NCI-H146 treated with DMSO at 0.1 percent for 48 hours (cell line): ENCODE measurements around the gene INPP5B.
A peak's percentile ranks its signal among the peaks of the same experiment; 100 is the strongest.
"Not testable (repeated sequence)": the region's sequence is repeated elsewhere in the genome, so short reads cannot be mapped to it uniquely, and the experiment has no call there.

Experiments
- DNase-seq: peaks from one replicate; lab custom pipeline; 2025; ENCODE audit not compliant: unreplicated experiment; lab: John Stamatoyannopoulos, UW

Gene INPP5B

DNA sequence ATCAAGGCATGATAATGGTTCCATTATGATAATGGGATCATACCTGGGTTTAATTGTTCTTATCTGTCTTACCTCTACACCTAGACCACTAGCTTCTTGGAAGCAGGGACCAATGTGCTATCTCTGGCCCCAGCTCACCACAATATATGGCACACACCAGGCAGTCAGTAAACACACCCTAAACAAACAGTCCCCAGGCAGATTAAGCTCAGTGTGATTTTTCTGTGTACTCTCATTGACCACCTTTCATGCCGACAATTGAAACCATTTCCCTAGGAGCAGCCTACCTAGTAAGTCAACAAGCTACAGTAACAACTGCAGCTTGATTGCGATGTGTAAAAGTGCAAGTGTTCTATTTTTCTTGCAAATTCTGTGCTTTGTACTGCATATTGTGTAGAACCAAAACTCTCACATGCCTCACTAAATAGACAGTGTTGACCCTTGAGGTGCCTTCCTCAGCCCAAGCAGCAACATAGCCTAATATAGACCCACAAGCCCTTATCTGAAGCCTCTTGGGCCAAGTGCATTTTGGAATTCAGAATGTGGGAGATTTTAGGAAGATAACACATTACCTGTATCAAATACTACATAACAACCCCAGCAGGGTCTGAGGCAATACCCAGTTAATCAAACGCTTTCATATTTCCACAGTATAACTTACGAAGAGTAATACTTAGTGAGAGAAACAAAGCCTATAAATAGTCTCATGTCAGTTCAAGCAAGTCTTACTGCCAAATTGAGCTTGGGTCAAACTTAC lies 32.0 kb downstream of the INPP5B start:
- peak; percentile 88 for DNase-seq

DNA sequence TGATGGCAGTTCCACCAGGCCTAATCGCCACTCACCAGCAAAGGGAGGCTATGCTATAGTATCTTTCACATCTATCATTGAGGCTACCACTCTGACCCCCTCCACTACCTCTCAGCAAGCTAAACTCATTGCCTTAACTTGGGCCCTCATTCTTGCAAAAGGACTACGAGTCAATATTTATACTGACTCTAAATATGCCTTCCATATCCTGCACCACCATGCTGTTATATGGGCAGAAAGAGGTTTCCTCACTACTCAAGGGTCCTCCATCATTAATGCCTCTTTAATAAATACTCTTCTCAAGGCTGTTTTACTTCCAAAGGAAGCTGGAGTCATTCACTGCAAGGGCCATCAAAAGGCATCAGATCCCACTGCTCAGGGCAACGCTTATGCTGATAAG lies 35.4 kb downstream of the INPP5B start:
- not testable (repeated sequence) for DNase-seq

DNA sequence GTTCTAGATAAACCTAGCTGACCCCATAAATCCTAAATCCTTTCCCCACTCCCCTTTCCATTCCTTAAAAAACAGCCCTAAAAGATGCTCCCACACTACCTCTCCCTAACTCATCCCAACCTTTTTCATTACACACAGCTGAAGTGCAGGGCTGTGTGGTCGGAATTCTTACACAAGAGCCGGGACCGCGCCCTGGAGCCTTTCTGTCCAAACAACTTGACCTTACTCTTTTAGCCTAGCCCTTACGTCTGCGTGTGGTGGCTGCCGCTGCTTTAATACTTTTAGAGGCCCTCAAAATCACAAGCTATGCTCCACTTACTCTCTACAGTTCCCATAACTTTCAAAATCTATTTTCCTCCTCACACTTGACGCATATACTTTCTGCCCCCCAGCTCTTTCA lies 36.0 kb downstream of the INPP5B start:
- DNase-seq = not testable (repeated sequence)

DNA sequence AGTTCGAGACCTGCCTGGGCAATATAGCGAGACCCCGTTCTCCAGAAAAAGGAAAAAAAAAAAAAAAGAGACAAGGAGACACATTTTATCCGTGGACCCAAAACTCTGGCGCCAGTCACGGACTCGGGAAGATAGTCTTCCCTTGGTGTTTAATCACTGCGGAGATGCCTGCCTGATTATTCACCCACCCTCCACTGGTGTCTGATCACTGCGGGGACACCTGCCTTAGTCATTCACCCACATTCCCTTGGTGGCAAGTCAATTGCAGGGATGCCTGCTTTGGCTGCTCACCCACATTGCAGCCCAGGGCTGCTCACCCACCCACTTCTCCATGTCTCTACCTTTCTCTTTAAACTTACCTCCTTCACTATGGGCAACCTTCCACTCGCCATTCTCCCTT lies 38.3 kb downstream of the INPP5B start:
- DNase-seq = not testable (repeated sequence)

DNA sequence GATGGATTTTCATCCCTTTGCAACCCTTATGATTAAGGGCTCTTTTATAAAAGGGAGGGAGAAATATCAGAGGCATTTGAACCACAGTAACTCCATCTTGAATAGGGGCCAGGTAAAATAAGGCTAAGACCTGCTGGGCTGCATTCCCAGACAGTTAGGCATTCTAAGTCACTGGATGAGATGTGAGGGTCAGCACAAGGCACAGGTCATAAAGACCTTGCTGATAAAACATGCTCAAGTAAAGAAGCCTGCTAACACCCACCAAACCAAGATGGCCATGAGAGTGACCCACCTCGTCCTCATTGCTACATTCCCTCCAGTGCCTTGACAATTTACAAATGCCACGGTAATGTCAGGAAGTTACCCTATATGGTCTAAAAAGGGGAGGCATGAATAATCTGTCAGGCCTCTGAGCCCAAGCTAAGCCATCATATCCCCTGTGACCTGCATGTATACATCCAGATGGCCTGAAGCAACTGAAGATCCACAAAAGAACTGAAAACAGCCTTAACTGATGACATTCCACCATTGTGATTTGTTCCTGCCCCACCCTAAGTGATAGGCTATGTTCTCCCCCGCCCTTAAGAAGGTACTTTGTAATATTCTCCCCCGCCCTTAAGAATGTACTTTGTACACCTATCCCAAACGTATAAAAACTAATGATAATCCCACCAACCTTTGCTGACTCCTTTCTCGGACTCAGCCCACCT lies 39.3 kb downstream of the INPP5B start:
- DNase-seq = not testable (repeated sequence)

DNA sequence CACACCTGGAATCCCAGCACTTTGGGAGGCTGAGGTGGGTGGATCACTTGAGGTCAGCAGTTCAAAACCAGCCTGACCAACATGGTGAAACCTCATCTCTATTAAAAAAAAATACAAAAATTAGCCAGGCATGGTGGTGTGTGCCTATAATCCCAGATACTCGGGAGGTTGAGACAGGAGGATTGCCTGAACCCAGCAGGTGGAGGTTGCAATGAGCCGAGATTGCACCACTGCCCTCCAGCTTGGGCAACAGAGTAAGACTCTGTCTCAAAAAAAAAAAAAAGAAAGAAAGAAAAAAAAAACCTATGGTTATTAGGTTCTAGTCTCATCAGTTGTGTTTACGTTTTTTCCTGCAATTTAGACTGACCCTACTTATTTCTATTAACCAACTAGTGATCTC lies 40.3 kb downstream of the INPP5B start:
- not testable (repeated sequence) for DNase-seq

DNA sequence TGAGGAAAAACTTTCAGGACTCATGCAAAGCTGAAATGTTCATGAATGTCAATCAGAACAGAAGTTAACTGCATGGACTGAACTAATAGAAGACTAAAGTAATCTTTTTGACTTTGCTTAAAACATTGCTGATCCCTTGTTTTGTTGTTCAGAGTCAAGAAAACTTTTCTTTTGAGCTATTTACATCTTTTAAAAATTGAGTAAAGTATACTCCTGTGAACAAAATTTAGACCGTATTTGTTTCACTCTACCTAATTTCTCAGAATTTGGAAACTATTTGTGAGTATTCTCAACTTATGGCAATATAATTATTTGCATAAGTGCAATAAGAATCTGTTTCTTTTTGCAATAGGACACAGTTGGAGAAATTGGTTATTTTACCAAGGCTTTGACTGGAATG lies 41.1 kb downstream of the INPP5B start:
- DNase-seq = no peak

DNA sequence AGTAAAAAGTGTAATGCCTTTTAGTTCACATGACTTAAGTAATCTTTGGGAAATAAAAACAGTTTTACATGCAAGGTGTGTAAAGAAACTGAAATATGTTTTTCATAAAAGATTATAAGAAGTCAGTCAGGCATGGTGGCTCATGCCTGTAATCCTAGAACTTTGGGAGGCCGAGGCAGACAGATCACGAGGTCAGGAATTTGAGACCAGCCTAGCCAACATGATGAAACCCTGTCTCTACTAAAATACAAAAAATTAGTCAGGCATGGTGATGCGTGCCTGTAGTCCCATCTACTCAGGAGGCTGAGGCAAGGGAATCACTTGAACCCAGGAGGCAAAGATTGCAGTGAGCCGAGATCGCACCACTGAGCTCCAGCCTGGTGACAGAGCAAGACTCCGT lies 42.9 kb downstream of the INPP5B start:
- not testable (repeated sequence) for DNase-seq

DNA sequence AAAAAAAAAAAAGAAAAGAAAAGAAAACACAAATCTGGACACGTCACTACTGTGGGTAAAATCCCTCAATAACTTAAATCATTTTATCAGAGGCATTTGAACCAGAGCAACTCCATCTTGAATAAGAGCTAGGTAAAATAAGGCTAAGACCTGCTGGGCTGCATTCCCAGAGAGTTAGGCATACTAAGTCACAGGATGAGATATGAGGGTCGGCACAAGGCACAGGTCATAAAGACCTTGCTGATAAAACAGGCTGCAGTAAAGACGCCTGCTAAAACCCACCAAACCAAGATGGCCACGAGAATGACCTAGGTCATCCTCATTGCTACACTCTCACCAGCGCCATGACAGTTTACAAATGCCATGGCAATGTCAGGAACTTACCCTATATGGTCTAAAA lies 43.9 kb downstream of the INPP5B start:
- DNase-seq = no peak

DNA sequence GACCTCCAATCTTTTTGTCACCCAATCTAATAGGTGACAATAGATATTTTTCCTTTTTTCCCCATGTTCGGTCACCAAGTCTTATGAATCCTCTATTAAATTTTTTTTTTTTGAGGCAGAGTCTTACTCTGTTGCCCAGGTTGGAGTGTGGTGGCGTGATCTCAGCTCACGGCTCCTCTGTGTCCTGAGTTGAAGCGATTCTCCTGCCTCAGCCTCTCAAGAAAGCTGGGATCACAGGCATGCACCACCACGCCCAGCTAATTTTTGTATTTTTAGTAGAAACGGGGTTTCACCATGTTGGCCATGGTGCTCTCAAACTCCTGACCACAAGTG lies 45.0 kb downstream of the INPP5B start:
- no peak for DNase-seq

DNA sequence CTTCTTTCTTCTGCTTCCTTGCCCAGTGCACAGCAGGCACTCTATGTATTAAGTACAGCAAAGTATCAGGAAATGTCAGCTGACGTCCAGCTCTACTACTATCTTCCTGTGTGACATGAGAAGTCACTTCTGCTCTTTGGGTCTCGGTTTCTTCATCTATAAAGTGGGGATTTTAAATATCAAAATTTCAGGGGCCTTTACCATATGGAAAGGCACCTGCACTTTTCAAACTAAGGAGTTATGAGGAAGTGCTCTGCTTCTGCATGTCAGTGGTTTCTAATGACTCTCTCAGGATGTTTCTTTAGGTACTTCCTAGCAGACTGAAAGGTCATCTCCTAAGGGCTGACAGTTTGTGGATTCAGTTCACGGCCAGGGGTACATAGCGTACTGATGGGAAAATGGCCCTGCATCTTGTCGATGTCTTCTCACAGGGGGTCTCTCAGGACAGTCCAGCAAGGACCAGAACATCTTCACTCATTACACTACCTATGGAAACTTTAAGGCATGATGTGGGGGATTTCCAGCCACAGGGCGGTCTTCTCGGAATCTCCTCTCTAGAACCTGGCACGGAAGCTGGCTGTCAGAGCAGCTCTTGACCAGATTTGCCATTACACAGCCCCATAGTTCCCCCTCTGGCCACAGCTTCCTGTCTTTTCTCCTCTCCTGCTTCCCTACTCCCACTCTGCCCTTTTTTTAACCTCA lies 45.5 kb downstream of the INPP5B start:
- no peak for DNase-seq

DNA sequence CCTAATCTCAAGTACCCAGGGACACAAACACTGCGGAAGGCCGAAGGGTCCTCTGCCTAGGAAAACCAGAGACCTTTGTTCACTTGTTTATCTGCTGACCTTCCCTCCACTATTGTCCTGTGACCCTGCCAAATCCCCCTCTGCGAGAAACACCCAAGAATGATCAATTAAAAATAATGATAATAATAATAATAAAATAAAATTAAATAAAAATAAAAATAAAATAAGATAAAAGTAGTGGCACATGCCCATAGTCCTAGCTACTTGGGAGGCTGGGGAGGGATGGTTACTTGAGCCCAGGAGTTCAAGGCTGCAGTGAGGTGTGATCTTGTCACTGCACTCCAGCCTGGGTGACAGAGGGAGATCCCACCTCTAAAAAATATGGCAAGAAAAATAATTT lies 49.3 kb downstream of the INPP5B start:
- not testable (repeated sequence) for DNase-seq

DNA sequence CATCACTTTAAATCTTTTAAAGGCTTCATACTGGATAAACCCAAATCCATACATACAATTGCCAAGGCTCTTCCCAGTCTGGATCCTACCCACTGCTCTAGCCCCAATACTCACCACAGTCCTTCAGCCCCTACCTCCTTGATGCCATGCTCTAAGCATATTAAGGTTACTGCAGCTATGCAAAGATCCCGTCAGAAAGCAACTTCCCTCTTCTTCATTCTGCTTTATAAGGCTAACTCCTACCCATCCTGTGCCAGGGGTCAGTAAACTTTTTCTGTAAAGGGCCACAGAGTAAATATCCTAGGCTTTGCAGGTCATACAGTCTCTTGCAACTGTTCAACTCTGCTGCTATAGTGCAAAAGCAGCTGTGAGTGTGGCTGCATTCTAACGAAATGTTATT lies 53.2 kb downstream of the INPP5B start:
- DNase-seq = no peak

DNA sequence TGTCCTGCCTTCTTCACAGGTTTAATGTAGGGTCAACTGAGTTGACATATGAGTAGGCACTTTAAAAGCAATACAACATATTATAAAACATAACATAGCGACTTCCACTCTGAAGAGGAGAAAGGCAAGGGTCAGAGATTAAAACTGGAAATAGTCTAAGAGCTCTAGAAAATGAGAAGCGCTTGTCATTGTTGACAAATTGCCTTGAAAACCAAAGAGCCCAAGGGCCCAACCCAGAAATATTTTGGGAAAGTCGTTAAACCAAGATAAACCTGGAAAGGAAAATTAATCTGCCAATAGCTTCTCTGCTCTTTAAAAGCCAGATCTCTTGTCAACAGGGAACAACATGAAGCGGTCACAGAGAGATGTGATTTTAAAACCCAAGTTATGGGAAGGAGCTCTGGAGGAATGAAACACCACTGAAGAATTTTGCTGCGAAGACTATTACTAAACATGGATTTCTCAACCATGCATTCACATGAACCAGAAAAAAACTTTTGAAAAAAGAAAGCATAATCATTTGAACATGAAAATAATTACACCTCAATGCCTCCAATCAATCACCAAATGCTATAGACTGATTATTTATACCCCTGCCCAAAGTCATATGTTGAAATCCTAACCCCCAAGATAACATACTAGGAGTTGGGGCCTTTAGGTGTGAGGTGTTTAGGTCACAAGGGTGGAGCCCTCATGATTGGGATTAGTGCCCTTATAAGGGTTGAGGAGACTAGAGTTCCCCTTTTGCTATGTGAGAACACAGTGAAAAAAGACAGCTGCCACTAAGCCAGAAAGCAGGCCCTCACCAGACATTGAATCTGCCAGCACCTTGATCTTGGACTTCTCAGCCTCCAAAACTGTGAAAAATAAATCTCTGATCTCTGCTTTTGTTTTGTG lies 54.5 kb downstream of the INPP5B start:
- no peak for DNase-seq

DNA sequence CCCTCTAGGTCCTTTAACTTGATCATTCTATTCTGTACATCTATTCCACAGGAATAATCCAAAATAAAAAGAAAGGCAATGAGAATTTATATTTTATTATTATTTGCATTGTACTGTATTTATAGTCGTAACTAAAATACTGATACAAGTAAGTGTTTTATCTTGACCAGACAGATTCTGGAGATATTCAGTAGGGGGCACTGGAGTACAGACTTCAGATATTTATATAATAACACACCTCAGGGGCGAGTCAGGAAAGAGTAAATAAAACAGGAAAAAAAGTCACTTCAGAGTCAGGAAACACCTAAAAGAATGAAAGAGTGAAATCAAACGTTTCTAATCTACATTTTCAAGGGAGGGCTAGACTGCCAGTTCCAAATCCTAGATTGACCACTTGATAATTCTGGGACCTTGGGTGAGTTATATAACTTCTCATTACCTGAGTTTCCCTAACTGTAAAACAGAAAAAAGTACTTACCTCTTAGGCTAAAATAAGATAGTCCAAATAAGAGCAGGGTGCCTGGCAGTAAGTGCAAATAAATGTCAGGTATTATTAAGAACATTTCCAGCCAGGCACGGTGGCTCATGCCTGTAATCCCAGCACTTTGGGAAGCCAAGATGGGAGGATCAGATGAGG lies 56.4 kb downstream of the INPP5B start:
- peak; percentile 23 for DNase-seq

DNA sequence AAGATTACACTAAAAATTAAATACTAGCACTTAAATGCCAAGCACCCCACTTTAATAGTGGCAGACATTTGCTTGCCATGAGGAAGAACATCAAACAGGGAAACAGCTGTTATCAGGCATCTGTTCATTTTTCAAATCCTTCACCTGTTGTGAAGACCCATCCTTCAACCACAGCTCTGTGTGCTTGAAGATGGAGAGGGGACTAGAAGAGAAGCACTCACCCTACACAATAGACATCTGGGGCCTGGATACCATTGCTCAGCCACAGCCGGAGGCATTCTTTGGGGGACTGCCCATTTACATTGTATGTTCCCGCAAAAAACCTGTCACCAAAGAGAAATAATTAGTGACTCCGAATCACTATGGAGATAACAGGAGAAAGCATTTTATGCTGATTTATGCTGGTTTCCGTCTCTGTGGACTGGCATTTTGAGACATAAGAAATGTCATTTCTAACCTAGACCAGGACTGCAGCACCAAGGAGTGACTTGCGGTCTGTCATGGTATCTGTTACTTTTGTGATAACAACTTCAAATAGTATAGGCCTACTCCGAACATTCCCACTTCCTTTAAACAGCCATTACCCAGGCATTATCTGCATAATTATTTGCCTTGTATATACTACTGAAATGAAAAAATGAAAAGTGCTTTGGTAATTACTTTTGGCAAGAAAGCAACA lies 58.7 kb downstream of the INPP5B start:
- no peak for DNase-seq

DNA sequence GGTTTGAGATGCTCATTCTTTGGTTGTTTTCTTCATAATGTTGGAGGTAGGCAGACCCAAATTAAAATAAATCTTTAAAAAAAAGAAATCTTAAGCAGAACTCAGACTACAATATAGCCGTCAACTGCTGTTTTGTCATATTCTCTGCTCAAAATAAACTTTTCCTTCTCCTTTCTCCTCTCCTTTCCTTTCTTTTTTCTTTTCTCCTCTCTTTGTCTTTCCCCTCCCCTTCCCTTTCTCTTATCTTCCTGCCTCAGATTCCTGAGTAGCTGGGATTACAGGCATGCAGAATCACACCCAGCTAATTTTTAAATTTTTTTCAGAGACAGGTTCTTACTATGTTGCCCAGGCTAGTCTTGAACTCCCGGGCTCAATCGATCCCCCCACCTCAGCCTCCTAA lies 62.7 kb downstream of the INPP5B start:
- DNase-seq = no peak

DNA sequence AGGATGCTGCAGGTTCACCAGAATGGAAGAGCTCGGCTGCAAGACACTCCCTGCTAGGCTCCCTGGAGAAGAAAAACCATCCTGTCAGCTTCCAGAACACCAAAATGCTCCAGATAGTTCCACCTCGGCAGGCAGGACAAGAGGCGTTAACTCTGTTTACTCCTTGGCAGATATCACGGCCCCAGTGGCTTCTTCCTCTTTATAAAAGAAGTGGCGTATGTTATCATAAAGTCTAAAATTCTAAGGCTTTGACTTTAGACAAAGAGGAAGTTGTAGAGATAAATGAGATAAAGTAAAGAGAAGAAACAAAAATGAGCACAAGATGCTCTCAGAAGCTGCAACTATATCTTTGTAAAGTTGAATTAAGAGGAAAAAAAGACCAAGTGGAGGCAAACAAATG lies 63.2 kb downstream of the INPP5B start:
- DNase-seq = no peak

DNA sequence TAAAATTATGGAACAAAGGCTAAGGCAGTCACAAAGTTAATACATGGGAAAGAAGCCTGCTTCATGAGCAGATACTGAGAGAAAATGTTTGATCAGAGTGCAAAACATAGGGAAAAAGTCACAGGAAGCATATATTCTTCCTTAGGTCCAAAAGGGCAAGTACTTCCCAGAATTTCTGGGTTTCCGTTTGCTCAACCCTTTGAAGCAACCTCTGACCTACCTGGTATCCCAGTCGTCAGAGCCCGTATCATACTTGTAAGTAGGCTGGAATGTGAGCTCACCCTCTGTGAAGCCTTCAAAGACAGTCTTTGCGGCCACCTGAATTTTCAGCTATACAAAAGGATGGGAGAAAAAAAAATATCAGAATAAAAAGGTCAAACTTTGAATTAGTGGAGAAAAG lies 67.0 kb downstream of the INPP5B start:
- no peak for DNase-seq

DNA sequence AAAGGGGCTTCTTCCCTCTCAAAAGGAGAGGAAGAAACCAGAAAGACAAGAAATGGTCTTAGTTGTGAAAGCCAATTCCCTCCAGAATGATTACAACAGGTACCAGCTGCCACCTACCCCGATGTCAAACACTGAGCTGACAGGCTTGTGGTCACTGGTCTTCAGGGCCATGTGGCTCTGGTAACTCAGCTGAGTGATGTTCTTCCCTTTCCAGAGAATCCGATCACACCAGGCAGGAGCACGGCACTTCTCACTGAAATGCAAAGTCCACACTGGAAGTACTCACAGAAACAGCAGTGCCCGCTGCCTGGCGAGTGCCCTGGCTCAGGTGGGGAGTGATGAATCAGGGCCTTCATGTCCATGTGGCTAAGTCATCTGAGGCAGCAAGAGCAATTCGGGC lies 68.8 kb downstream of the INPP5B start:
- DNase-seq = no peak
